GM23338 (cell line): Measurements from ENCODE around the gene ADGRV1. TPM values are rescaled to one million over a fixed set of nuclear protein-coding genes. Genes with fewer than 3 reads are reported as not detected.

ENCODE experiments used
- ATAC-seq: fragments of 200-7000 bp; cut with Tn5 transposase; 3 replicates; pipeline ENCODE4 v1.9.1; 2020
- DNase-seq: peaks from one replicate; pipeline ENCODE4 v3.0.0-alpha.2; 2015; ENCODE audit warnings: low spot score
- H2AFZ ChIP-seq: fragments of 200-600 bp; sonication (generic); 2 replicates; pipeline ENCODE4 v1.8.0; 2016; ENCODE audit warnings: antibody characterized with exemption, mild to moderate bottlenecking, moderate library complexity
- H3F3A ChIP-seq: fragments of 200-600 bp; sonication (generic); replicated peaks from 2 replicates; pipeline ENCODE4 v1.8.0; 2017; ENCODE audit warnings: antibody characterized with exemption, mixed run types, low read depth
- H3K27ac ChIP-seq: fragments of 200-600 bp; sonication (generic); 2 replicates; pipeline ENCODE4 v1.6.1; 2016; ENCODE audit warnings: low read depth
- H3K27me3 ChIP-seq: fragments of 200-600 bp; sonication (generic); 2 replicates; pipeline ENCODE4 v1.8.0; 2016; ENCODE audit warnings: mild to moderate bottlenecking, mixed run types, moderate library complexity; ENCODE audit not compliant: insufficient read depth
- H3K36me3 ChIP-seq: fragments of 200-600 bp; sonication (generic); 2 replicates; pipeline ENCODE4 v1.8.0; 2016; ENCODE audit warnings: mild to moderate bottlenecking; ENCODE audit not compliant: insufficient read depth
- H3K4me1 ChIP-seq: fragments of 200-600 bp; sonication (generic); 2 replicates; pipeline ENCODE4 v1.8.0; 2016; ENCODE audit warnings: mild to moderate bottlenecking, moderate library complexity; ENCODE audit not compliant: insufficient read depth
- H3K4me2 ChIP-seq: fragments of 200-600 bp; sonication (generic); 2 replicates; pipeline ENCODE4 v1.7.1; 2017; ENCODE audit warnings: mixed run types
- H3K4me3 ChIP-seq: fragments of 200-600 bp; sonication (generic); 2 replicates; pipeline ENCODE4 v1.6.1; 2016; ENCODE audit warnings: mixed run types
- H3K79me2 ChIP-seq: fragments of 200-600 bp; sonication (generic); replicated peaks from 2 replicates; pipeline ENCODE4 v1.8.0; 2017; ENCODE audit warnings: mild to moderate bottlenecking; ENCODE audit not compliant: insufficient read depth
- H3K9me2 ChIP-seq: fragments of 200-600 bp; sonication (generic); 2 replicates; pipeline ENCODE4 v1.8.0; 2017; ENCODE audit not compliant: insufficient read depth
- H4K20me1 ChIP-seq: fragments of 200-600 bp; sonication (generic); replicated peaks from 2 replicates; pipeline ENCODE4 v1.8.0; 2017; ENCODE audit warnings: mild to moderate bottlenecking; ENCODE audit not compliant: insufficient read depth
- H3K27ac Mint-ChIP-seq: 2 replicates; pipeline ENCODE4 v1.8.0; 2020; ENCODE audit warnings: inconsistent platforms, mild to moderate bottlenecking, moderate library complexity, mixed read lengths
- H3K27me3 Mint-ChIP-seq: 3 replicates; pipeline ENCODE4 v1.8.0; 2022; ENCODE audit warnings: low read depth, mild to moderate bottlenecking, moderate library complexity, mixed read lengths, inconsistent platforms; ENCODE audit not compliant: insufficient read depth, poor library complexity
- H3K36me3 Mint-ChIP-seq: 3 replicates; pipeline ENCODE4 v1.8.0; 2021; ENCODE audit warnings: low read depth, mild to moderate bottlenecking, inconsistent platforms, moderate library complexity, mixed read lengths
- H3K4me1 Mint-ChIP-seq: 3 replicates; pipeline ENCODE4 v1.8.0; 2020; ENCODE audit warnings: mild to moderate bottlenecking, inconsistent platforms, mixed read lengths
- H3K4me3 Mint-ChIP-seq: 3 replicates; pipeline ENCODE4 v1.8.0; 2021; ENCODE audit warnings: moderate library complexity, mild to moderate bottlenecking, inconsistent platforms, mixed read lengths
- H3K9me3 Mint-ChIP-seq: 3 replicates; pipeline ENCODE4 v1.8.0; 2020; ENCODE audit warnings: moderate library complexity, mild to moderate bottlenecking, inconsistent platforms, mixed read lengths
- CREB1 ChIP-seq: fragments of 250-450 bp; sonication (Bioruptor Pico); IDR thresholded peaks from 2 replicates; pipeline ENCODE4 v1.5.0; 2020; ENCODE audit warnings: low read depth, mild to moderate bottlenecking, moderate library complexity
- ETS1 ChIP-seq: IDR thresholded peaks from 2 replicates; pipeline ENCODE4 v1.6.1; 2016; ENCODE audit warnings: antibody characterized with exemption
- EZH2phosphoT487 ChIP-seq: fragments of 200-600 bp; sonication (generic); IDR thresholded peaks from one replicate; pipeline ENCODE4 v1.8.1; 2018; ENCODE audit warnings: antibody characterized with exemption; ENCODE audit not compliant: unreplicated experiment
- JUNB ChIP-seq: IDR thresholded peaks from one replicate; pipeline ENCODE4 v1.6.1; 2016; ENCODE audit warnings: antibody characterized with exemption; ENCODE audit not compliant: unreplicated experiment
- NANOG ChIP-seq: IDR thresholded peaks from 2 replicates; pipeline ENCODE4 v1.6.1; 2016; ENCODE audit warnings: antibody characterized with exemption, borderline replicate concordance
- POLR2AphosphoS5 ChIP-seq: IDR thresholded peaks from 2 replicates; pipeline ENCODE4 v1.6.1; 2016; ENCODE audit warnings: antibody characterized with exemption, low read depth
- REST ChIP-seq: IDR thresholded peaks from one replicate; pipeline ENCODE4 v1.6.1; 2018; ENCODE audit warnings: antibody characterized with exemption; ENCODE audit not compliant: unreplicated experiment
- ZNF114 ChIP-seq: fragments of 250-450 bp; sonication (Bioruptor Pico); IDR thresholded peaks from 2 replicates; pipeline ENCODE4 v1.5.0; 2020; ENCODE audit warnings: mild to moderate bottlenecking, moderate library complexity
- ZNF331 ChIP-seq: fragments of 250-450 bp; sonication (Bioruptor Pico); IDR thresholded peaks from 2 replicates; pipeline ENCODE4 v1.5.0; 2020; ENCODE audit warnings: low read depth, mild to moderate bottlenecking, moderate library complexity
- polyA plus RNA-seq: library from polyadenylated mRNA; unstranded; fragments of >200 nt; fragmentation: Nextera tagmentation; extraction: Ambion mirVana; gene quantifications from 2 replicates; pipeline ENCODE4 v1.2.1, GENCODE V29; 2016
- total RNA-seq: library from RNA; depleted of rRNA; stranded (reverse); fragments of >200 nt; shearing (Covaris generic); gene quantifications from 2 replicates; pipeline ENCODE4 v1.2.3, GENCODE V29; 2014
- TF ChIP-seq, protein P1 (sequence below), 2 experiments: fragments of 200-600 bp in 1 of 2; sonication (generic) in 1 of 2; conservative IDR thresholded peaks; 2 replicates each; pipeline versions ENCODE4 v1.5.1 to v1.6.1; 2016 to 2017; ENCODE audit warnings: antibody characterized with exemption in 2 of 2, low read depth in 2 of 2, mild to moderate bottlenecking in 2 of 2, moderate library complexity in 1 of 2

The ADGRV1 gene
- total and polyA plus RNA-seq, 2 experiments from 2014 or later, result 46.1 to 149 TPM

GRCh38 chr5:91187032-91187431 lies 628.4 kb downstream of the ADGRV1 start (continued):
- TF ChIP-seq ETS1, result no peak
- TF ChIP-seq CREB1 (CRISPR knock-in tag), result no peak
- TF ChIP-seq, protein P1, sequence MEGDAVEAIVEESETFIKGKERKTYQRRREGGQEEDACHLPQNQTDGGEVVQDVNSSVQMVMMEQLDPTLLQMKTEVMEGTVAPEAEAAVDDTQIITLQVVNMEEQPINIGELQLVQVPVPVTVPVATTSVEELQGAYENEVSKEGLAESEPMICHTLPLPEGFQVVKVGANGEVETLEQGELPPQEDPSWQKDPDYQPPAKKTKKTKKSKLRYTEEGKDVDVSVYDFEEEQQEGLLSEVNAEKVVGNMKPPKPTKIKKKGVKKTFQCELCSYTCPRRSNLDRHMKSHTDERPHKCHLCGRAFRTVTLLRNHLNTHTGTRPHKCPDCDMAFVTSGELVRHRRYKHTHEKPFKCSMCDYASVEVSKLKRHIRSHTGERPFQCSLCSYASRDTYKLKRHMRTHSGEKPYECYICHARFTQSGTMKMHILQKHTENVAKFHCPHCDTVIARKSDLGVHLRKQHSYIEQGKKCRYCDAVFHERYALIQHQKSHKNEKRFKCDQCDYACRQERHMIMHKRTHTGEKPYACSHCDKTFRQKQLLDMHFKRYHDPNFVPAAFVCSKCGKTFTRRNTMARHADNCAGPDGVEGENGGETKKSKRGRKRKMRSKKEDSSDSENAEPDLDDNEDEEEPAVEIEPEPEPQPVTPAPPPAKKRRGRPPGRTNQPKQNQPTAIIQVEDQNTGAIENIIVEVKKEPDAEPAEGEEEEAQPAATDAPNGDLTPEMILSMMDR (conservative IDR thresholded peaks at IDR 0.05; ENCODE audit: low read depth in 2 of 2), result no peak
- TF ChIP-seq ZNF331 (CRISPR knock-in tag), result no peak
- no peak for TF ChIP-seq POLR2AphosphoS5

DNA sequence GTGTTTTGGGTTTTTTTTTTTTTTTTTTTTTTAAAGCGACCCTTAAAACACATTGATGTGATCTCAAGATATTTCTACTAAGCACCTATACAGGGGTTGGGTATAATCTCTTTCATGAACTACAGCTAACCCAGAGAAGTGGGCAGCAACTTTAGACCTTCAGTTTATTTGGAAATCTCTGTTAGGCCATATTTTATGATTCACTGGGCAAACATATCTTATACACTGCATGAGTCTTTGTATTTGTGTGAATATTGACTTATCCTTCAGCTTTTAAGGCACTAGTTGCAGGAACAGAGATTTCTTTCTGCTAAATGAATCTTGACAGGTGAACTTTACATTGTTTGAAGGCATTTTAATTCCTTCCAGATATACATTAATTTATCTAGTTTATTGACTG lies 630.2 kb downstream of the ADGRV1 start:
- Histone ChIP-seq H3K36me3 (no peaks in the 10 kb centered on the region), H2AFZ (no peak overlapping the region), H3K27me3 (no peaks in the 10 kb centered on the region), H3K9me2 (peaks cover 6% of the 10 kb centered on the region; the same call in 1 of the 2 replicates), H3K79me2 (no peaks in the 10 kb centered on the region), H3K27ac (no peak overlapping the region), H3K4me2 (no peak overlapping the region), H3K4me1 (0 out of 2 replicates have a peak, but pooled peaks cover 3% of the 10 kb centered on the region), H4K20me1 (no peaks in the 10 kb centered on the region), H3F3A (no peaks in the 10 kb centered on the region), H3K4me3 (no peak overlapping the region)
- Mint-ChIP-seq H3K27me3 (peaks cover 2% of the 10 kb centered on the region), H3K4me1 (peaks cover 14% of the 10 kb centered on the region), H3K36me3 (no peaks in the 10 kb centered on the region), H3K4me3 (no peak overlapping the region), H3K27ac (no peak overlapping the region), H3K9me3 (no peaks in the 10 kb centered on the region)
- no peak for ATAC-seq
- no peak for DNase-seq
- TF ChIP-seq ZNF114 (CRISPR knock-in tag) (no peak), POLR2AphosphoS5 (no peak), REST (no peak), NANOG (no peak), EZH2phosphoT487 (no peak), ZNF331 (CRISPR knock-in tag) (no peak), JUNB (no peak), ETS1 (no peak)
- TF ChIP-seq, protein P1 (conservative IDR thresholded peaks at IDR 0.05; ENCODE audit: low read depth in 2 of 2), result no peak
